Activated CD4-positive, CD25-positive, alpha-beta regulatory T cell treated with anti-CD3 and anti-CD28 coated beads, Interleukin-2, amount 50 U/mL, for 24 hours (primary cell): ENCODE measurements around the gene HMGB2.

Experiments used
- ATAC-seq, 2 donors: fragments of 150-1000 bp; cut with Tn5 transposase; one replicate each; pipeline ENCODE4 v1.10.0; 2021; ENCODE audit warnings: mild to moderate bottlenecking in 1 of 2, moderate library complexity in 1 of 2

Gene HMGB2

DNA sequence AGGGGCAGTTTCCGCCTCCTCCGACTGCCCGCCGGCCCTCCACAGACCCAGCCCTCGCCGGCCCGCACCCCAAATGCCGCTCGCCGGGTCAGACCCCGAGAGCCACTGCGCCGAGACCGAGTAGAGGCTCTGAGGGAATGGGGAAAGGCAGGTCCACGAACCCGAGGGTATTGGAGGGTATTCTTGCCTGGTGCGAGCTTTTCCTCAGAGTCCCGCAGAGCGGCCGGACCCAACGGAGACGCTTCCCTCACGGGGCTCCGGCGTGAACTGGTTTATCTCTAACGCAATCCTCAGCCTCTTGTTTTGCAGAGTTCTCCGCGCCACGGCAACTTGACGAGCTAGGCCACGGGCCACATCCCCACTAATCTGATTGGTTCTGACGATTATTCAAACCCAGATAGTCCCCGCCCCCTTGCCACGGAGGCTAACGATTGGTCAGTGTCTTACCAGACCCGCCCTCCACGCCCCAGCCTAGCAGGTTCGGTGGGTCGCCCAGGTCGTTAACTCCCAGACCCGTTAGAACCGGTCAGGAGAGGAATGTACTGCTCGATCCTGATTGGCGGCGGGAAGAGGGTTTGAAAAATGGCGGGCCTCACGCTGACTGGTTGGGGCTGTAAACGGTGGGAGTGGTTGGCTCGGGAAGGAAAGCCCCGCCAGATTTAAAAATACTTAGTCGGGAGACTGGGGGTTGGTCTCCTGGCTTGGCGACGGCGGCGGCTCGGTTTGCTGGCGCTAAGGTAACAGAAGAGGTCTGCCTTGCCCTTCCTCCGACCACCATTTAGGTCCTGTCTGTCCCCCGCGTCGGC is at the start of gene HMGB2:
Gene HMGB2, minus strand, starts transcription at position 274 of the 806 bp plus-strand sequence. CDS start 709 bp downstream, outside the sequence.
- ATAC-seq: peak; percentile 98 to 99

DNA sequence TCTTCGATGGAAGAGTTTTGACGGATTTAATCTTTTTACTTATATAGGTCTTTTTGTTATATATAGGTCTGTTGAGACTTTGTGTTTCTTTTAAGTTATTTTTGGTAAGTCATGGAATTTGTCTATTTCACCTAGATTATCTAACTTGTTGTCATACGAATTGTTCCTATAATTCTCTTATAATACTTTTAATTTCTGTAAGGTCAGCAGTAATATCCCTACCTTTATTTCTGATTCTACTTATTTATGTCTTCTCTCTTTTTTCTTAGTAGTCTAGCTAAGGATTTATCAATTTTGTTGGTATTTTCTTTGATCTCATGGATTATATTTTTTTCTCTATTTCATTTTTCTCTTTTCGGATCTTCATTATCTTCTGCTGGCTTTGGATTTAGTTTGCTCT is 48.2 kb upstream of the HMGB2 start:
- no peak for ATAC-seq

DNA sequence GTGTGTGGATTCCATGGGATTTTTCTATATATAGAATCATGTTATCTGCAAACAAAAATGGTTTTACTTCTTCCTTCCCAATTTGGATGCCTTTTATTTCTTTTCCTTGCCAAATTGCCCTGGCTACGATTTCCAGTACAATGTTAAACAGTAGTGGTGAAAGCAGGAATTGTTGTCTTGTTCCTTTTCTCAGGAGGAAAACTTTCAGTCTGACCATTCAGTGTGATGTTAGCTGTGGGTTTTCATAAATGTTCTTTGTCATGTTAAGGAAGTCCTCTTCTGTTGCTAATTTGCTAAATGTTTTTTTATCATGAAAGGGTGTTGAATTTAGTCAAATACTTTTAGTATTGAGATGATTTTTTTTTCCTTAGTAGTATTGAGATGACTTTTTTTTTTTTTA is 47.5 kb upstream of the HMGB2 start:
- no peak for ATAC-seq

DNA sequence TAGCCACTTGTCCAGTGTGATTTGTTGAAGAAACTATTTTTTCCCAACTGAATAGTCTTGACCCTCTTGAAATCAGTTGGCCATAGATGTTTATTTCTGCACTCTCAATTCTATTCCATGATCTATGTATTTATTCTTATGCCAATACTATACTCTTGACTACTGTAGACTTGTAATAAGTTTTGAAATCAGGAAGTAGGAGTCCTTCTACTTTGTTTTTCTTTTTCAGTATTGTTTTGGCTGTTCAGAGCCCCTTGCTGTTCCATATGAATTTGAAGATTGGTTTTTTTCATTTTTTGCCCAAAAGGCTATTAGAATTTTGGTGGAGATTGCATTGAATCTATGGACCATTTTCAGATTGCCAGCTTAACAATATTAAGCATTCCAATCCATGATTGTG is 46.8 kb upstream of the HMGB2 start:
- ATAC-seq: no peak

DNA sequence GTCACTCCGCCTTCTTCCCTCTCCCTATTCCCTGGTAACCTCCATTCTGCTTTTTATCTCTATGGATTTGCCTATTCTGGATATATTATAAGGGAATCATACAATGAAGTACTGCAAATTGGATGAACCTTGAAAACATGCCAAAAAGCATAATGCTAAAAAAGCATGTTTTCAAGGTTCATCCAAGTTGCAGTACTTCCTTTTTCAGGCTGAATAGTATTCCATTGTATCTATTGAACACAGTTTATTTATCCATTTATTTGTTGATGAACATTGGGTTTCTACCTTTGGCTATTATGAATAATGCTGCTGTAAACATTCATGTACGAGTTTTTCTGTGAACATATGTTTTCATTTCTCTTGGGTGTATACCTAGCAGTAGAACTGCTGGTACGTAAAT is 45.8 kb upstream of the HMGB2 start:
- ATAC-seq: no peak

DNA sequence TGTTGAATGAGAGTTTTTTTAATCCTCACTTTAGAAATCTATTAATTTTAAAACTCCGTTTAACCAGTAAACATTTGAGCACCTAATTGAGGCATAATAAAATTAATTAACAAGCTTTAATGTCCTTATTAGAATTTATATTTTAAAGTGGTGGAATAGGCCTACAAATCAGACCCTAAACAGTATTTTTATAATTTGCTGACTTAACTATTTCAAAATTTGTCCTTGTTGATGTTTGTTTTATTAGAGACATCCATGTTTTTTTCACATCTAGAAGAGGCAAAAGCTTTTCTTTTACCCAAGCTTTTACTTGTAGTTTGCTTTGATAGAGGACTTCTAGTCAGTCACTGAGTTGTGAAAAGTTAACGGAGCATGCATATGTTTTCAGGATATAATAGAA is 40.4 kb upstream of the HMGB2 start:
- no peak for ATAC-seq

DNA sequence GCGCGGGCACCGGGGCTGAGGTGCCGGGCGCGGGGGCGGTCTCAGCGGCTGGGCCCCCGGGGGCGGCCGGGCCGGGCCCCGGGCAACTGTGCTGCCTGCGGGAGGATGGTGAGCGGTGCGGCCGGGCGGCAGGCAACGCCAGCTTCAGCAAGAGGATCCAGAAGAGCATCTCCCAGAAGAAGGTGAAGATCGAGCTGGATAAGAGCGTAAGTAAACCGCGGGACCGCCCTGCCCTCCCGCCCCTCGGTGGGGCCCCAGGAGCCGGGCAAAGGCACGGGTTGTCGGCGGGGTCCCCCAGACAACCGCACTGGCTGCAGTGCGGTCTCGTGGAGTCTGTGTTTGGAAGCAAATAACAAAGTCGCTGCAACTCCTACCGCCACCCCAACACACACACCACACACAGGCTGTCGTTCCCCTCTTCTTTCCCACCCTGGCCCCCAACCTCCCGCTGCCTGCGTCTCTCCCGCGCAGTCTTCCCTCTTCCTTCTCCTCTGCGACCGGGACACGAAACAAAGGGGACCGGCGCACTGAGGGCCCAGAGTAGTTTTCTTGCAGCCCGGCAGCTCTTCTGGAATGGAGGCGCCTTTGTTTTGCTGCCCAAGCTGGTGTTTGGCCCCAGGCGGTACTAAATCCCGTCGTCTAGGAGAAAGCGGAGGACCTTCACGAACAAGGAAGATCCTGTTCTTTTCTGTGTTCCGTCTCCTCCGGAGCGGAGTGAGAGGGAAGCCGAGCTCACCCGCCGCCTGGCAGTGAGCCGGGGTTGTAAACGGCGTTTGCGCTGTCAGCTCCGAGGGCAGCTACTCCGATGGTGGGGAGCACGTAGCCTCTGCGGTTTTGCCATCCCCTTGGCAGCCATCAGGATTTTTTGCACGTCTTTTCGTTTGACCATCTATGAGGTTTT is 37.4 kb upstream of the HMGB2 start:
- peak in 1 of 2 donors; percentile 4 for ATAC-seq

DNA sequence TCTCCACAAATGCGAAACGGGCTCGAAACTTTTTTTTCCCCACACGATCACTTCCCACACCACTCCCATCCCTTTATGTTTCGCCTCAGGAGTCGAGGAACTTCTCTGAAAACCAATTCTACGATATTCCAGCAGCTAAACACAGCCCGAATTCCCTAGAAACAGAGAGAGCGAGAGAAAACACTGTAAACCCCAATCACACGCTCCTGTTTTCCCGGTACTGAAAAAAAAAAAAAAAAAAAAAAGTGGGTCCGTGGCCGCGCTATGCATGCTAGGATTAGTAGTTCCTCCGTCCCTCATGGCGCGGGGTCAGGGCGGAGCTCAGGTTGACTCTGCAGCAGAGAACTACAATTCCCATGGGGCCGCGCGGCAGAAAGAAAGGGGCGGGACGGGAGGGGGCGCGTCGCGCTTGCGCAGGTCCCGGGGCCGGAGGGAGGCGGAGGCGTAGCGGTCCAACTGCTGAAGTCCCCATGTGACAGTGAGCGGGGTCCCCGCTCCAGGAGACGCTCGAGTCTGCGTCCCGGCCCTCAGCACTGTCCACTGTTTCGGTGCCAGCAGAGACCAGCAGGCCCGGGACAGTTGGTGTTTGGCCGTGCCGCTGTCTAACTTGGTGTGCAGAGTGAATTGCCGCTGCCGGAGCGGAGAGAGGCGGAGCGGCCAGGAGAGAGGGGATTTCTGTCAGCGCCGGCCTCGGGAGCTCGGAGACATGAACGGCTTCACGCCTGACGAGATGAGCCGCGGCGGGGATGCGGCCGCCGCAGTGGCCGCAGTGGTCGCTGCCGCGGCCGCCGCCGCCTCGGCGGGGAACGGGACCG is 36.5 kb upstream of the HMGB2 start, which contains the start of gene SAP30:
Gene SAP30, plus strand, starts transcription at position 478 of the 815 bp plus-strand sequence. Its CDS starts 229 bp downstream, at position 707.
- peak; percentile 92 to 93 for ATAC-seq

DNA sequence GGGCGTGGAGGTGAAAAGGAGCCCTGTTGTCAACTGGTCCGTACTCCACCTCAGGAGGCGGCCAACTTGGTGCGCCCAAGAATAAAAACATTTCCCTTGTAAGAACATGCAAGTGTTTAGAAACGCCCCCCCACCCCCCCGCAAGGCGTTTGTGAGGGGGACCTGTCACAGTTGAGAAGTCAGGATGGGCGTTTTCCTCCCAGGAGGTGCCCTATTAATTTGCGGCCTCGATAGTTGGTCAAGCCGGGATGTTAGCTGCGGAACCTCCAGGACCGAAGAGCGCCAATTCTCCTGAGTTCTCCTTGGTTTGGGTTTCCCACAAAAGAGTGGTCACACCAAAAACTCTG is 35.9 kb upstream of the HMGB2 start:
- peak; percentile 8 to 14 for ATAC-seq

DNA sequence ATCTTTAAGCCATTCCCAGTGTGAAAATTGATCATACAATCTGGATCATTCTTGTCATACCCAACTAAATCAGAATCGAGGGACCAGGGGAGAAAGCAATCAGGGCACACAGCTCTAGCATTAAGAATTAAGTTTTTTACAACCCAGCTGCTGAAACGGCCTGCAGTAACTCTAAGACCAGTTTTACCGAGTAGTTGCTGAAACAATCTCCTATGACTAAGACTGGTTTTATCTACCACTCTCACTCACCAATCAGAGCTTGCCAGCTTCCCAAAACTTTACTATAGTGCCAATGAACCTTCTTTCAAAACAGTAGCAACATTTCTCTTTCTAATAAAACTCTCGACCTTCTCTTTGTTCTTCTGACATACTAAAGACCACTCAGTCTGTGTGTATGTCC is 33.8 kb upstream of the HMGB2 start:
- ATAC-seq: no peak

DNA sequence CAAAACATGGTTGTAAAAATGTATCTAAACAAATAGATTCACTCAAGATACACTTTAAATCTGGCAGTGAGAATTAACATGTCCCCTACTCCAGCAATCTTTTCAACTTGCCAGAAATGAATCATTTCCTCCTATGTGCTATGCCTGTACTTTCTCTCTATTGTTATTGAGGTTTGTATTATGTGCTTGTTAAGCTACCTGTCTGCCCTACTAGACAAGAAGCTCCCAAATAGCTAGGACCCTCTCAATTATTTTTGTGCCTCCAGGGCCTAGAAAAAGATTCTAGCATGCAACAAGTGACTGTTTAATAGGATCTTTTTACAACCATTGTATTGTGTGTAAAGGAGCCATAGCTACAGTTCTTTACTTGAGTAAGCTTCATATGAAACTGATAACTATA is 33.1 kb upstream of the HMGB2 start:
- no peak for ATAC-seq

DNA sequence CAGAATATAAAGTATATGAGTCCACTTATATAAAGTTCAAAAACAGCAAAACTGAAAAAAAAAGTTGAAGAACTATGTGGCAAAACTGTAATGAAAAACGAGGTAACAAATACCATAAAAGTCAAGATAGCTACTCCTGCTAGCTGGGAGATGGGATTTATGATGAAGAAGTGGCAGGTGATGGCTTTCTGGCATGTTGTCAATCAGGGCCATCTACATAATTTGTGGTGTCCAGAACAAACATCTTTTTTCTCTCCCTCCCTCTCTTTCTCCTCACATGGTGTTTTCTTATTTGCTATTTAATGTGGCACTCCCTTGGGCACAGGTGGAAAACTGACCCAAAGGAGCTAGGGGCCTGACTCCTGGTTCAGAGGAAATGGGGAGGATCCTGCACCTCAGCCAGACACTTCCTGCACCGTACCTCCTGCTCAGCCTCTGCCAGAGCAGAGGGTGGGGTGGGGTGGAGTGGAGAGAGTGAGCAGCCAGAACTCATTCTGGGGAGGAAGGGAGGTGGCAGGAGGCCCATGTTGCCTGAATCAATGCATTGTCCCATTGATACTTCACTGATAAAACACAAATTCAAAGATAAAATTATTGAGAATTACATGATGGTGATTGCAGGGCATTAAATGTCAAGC is 31.3 kb upstream of the HMGB2 start:
- ATAC-seq: no peak

DNA sequence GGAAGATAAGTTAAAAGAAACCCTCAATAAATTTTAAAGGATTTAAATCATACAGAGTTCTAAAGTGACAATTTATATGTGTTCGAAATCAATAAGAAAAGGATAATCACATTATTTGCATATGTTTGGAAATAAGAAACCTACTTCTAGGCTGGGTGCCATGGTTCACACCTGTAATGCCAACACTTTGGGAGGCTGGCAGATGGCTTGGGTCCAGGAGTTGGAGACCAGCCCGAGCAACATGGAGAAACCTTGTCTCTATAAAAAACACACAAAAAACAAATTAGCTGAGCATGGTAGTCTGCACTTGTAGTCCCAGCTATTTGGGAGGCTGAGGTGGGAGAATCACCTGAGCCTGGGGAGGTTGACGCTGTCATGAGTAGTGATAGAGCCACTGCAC is 28.5 kb upstream of the HMGB2 start:
- ATAC-seq: no peak

DNA sequence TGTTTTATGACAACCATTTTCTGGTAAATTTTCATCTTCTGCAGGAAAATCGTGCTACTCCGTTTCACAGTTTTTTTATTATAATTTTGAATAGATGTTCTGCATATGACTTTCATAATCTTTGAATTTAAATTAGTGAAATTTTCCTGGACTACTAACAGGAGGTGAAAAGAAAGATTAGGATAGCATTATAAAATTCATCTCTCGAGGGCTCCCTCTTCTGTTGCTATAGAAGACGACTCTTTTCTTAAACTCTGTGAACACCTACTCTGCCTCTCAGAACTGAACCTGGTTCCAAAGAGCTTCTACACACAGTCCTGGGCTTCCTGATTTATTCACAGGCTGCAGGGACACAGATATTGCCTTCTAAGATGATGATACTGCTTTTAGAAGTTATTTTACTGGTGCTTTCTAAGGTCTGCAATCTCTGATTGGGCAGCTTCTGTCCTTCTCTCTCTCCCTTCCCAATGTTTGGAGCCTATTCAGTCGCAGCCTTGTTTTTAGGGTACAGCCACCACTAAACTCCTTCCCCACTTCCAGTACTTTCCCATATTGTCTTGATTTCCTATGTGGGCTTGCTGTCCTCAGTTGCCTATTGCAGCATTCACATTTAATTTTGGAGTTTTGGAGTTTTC is 26.5 kb upstream of the HMGB2 start:
- ATAC-seq: no peak

DNA sequence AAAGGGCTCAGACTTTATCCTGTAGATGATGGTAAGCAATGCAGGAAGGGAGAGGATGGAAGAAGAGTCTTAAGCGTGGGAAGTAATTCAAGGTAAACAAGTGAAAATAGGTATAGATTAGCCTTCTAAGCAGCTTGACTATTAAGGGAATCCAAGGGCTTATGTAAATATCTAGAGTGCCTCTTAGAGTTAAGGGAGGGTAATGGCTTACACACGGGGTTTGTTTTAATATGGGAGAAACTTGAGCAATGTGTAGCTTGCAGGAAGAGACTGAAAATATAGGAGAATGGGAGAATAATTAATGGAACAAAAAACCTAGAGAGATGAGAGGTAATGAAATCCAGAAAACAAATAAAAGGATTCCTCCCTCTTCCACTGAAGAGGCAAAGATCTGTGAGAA is 23.8 kb upstream of the HMGB2 start:
- no peak for ATAC-seq

DNA sequence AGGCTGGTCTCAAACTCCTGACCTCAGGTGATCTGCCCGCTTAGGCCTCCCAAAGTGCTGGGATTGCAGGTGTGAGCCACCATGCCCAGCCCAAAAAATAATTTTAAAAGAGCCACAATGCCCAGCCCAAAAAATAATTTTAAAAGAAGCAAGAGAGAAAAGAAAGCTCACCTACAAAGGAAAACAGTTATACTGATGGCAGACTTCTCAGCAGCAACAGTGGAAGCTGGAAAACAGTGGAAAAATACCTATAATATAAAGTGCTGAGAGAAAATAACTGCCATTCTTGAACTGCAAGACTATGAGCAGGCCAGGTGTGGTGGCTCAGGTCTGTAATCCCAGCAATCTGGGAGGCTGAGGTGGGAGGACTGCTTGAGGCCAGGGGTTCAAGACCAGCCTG is 13.3 kb upstream of the HMGB2 start:
- no peak for ATAC-seq

DNA sequence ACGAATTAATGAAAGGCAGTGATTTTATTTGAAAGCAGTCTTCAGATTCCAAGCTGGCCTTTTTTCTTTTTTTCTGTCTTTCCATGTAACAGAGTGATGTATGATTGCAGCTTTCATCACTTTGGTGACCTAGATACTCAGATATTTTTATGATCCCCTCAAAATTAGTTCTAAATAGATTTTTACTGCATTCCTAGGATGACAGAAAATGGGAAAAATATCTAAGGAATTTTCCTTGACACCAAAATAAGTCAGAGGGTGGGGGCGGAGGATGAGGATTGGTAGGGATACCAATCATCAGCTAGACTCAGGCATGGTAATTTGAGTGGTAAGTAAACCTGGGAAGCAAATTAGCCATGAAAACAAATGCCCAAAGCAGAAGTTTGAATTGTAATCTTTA is 11.9 kb upstream of the HMGB2 start:
- no peak for ATAC-seq

DNA sequence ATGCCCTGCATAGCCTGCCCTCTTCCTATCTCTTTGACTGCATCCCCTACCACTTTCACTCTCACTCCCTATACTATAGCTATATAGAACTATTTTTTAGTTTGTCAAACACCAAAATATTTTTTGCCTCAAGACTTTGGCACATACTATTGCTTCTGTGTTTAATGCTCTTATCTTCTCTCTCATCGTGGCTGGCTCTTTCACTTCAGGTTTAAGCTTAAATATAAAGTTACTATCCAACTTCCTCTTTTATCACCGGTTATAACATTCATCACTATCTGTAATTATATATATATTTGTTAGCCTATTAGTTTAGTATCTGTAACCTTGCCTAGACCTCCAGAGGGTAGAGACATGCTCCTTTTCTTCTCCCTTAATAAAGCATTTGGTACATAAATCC is 11.5 kb upstream of the HMGB2 start:
- ATAC-seq: no peak

DNA sequence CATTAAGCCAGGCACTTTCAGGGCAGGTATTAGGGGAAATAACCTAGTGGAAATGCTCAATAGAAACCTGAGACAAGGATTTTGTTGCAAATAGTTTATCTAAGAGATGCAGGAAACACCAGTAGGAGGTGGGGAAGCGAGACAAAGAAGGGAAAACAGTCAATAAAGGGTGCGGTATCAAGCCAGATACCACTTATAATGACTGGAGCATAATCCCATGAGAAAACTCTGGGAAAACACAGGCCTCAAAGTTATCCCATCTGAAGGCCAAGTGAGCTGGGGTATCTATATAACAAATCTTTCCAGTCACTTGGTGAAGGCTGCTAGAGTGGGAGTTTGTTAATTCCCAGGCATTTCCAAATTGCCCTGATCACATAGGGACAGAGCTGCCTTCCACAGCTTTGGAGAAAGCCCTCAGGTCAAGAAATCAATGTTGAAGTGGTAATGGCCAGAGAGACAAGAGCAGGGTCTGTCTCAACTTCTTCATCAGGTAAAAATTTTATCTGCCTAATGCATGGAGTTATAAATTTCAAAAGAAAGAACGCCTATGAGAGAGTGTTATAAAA is 9.8 kb upstream of the HMGB2 start:
- ATAC-seq: no peak

DNA sequence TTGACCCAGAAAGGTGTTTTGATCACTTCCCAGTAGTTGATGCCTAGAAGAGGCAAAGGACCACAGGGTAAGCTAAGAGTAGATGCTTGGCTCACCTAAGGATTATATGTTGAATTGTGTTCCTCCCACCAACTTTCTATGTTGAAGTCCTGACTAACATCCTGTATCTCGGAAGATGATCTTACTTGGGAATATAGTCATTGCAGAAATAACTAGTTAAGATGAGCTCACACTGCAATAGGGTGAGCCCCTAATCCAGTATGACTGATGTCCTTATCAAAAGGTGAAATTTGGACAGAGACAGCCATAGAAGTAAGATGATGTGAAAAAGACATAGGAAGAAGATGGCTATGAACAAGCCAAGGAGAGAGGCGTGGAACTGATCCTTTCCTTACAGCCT is 3.3 kb upstream of the HMGB2 start:
- no peak for ATAC-seq

DNA sequence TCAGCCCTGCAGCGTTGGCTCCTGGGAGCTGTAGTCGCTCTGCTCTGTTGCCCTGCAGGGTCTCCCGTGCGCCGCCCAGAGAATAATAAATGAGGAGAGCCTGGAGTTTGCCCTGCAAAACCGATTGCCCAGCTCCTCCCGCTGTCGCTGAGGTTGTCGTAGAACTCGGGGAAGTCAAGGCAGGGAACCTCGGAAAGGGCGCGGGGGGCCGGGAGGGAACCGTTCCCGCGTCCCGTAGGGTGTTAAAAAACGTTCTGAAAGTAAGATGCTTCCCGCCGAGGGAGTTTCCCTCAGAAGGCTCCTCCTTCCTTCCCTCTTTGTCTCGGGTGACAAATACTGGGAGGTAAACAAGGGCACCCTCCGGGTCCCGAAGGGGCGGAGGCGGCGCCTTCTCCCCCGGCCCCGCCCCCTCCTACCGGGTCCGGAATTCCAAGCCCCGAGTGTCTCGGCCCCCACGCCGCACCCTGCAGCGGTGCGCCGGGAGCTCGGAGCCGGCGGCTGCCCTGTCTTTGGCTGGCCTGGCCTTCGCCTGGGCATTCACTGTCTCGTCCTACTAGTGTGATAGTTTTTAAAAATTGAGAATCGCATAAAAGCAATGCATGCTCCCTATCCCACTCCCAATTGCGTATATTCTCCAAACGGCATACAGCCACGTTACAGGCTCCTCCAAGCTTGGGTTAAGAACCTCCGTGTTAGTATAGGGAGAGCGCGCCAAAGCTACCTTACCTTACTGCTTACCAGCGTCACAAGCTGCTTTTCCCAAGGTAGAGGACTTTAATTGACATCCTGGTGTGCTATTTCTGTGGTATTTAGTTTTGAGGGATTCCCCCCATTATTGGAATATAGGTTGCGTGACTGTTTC is 964 bp upstream of the HMGB2 start:
- ATAC-seq: peak; percentile 6 to 13
